ENCODE measurements around the gene MDM2. TPM values are rescaled to one million over a fixed set of nuclear protein-coding genes. Genes with fewer than 3 reads are reported as not detected.

The MDM2 gene
- total and polyA plus RNA-seq, 2 donors (not counting 3 experiments of a cell fraction or from before 2014, with no cell fraction given), result 16.7 to 270 TPM

GRCh38 chr12:68855771-68856170 lies 47.8 kb downstream of the MDM2 start:
- ChIA-PET POLR2A (no interaction called here), CTCF (no interaction called here)
- Histone ChIP-seq H3K9ac (replicated peaks; ENCODE audit: extremely low read depth, insufficient read depth, low read length) (no peak overlapping the region), H3K9me3 (replicated peaks; ENCODE audit: control insufficient read depth, insufficient read depth, low read length) (no peaks in the 10 kb centered on the region), H3K27ac (ENCODE audit: insufficient read depth, low read depth, low read length) (no peak overlapping the region), H3K36me3 (ENCODE audit: control insufficient read depth in 2 of 2, extremely low read depth in 1 of 2, insufficient read depth in 2 of 2, low read length in 2 of 2) (no peaks in the 10 kb centered on the region), H3K79me2 (ENCODE audit: control insufficient read depth, insufficient read depth, low read length) (no peaks in the 10 kb centered on the region), H3K9me1 (replicated peaks; ENCODE audit: control insufficient read depth, extremely low read depth, insufficient read depth, low read length) (no peaks in the 10 kb centered on the region), H3K27me3 (ENCODE audit: control insufficient read depth in 2 of 2, insufficient read depth in 2 of 2, low read length in 2 of 2) (peaks cover 4 to 12% of the 10 kb centered on the region in 2 experiments), H2AFZ (ENCODE audit: low read depth, low read length) (no peak overlapping the region), H3K4me3 (replicated peaks in 1 of 3; ENCODE audit: insufficient read depth in 1 of 3, low read depth in 1 of 3, low read length in 3 of 3) (no peak overlapping the region), H4K20me1 (replicated peaks; ENCODE audit: control insufficient read depth, extremely low read depth, insufficient read depth, low read length) (no peaks in the 10 kb centered on the region), H3K4me2 (ENCODE audit: insufficient read depth, low read length) (no peak overlapping the region), H3K4me1 (ENCODE audit: control insufficient read depth, extremely low read depth, insufficient read depth, low read length) (no peaks in the 10 kb centered on the region)
- BruUV-seq (replicated peaks), result no TSS peak
- intact Hi-C loops (cut with micrococcal nuclease) (no loop called here), dilution Hi-C loops (cut with MboI; ENCODE audit: extremely low pct_ligation_motif_present, low sequenced_read_pairs) (no loop called here)
- DNase-seq (ENCODE audit: low read depth, low spot score) (no peak), FAIRE-seq (no peak)
- TF ChIP-seq MYC (IDR thresholded peaks at IDR 0.05; ENCODE audit: low read depth, low read length) (no peak), JUN (IDR thresholded peaks at IDR 0.05; ENCODE audit: borderline replicate concordance, insufficient read depth, insufficient read length, low read depth) (no peak), EZH2 (IDR thresholded peaks at IDR 0.05; ENCODE audit: borderline replicate concordance, low read depth, low read length, severe bottlenecking) (no peak), POLR2A (IDR thresholded peaks at IDR 0.05; ENCODE audit: low read depth, low read length) (no peak), POLR2AphosphoS5 (IDR thresholded peaks at IDR 0.05; ENCODE audit: insufficient read depth, low read depth, low read length) (no peak)

DNA sequence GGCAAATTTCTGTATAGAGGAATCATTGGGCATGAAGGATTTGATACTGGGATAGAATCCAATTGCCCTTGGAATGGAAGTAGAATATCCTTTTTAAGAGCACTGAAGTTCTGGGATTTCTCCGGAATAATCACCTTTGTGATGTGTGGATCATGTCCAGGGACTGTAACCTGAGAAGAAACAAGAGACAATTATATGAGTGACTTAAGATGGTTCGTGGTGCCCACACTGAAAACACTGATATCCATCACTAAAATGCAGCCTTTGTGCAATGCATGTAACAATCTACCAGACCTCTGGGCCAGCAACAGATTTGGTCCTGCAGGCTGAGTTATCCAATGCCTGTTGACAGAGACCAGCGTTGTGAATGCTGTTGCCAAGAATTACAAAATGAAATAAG lies 48.5 kb downstream of the MDM2 start:
- no TSS peak for BruUV-seq (replicated peaks)
- CTCF ChIA-PET, result no interaction called here
- dilution Hi-C loops (cut with MboI; ENCODE audit: extremely low pct_ligation_motif_present, low sequenced_read_pairs), result no loop called here

More for the DNA sequence above, 48.5 kb downstream of the MDM2 start:
- DNase-seq (ENCODE audit: low read depth, low spot score), result no peak
- no peak for FAIRE-seq
- Histone ChIP-seq H3K36me3 (ENCODE audit: control insufficient read depth in 2 of 2, extremely low read depth in 1 of 2, insufficient read depth in 2 of 2, low read length in 2 of 2) (no peaks in the 10 kb centered on the region), H3K27me3 (ENCODE audit: control insufficient read depth in 2 of 2, insufficient read depth in 2 of 2, low read length in 2 of 2) (peaks cover 4 to 12% of the 10 kb centered on the region in 2 experiments), H3K9me1 (replicated peaks; ENCODE audit: control insufficient read depth, extremely low read depth, insufficient read depth, low read length) (no peaks in the 10 kb centered on the region), H3K9ac (replicated peaks; ENCODE audit: extremely low read depth, insufficient read depth, low read length) (no peak overlapping the region), H3K4me2 (ENCODE audit: insufficient read depth, low read length) (no peak overlapping the region), H3K4me1 (ENCODE audit: control insufficient read depth, extremely low read depth, insufficient read depth, low read length) (no peaks in the 10 kb centered on the region), H2AFZ (ENCODE audit: low read depth, low read length) (no peak overlapping the region), H3K9me3 (replicated peaks; ENCODE audit: control insufficient read depth, insufficient read depth, low read length) (no peaks in the 10 kb centered on the region), H3K27ac (ENCODE audit: insufficient read depth, low read depth, low read length) (no peak overlapping the region), H3K4me3 (replicated peaks in 1 of 3; ENCODE audit: insufficient read depth in 1 of 3, low read depth in 1 of 3, low read length in 3 of 3) (no peak overlapping the region), H4K20me1 (replicated peaks; ENCODE audit: control insufficient read depth, extremely low read depth, insufficient read depth, low read length) (no peaks in the 10 kb centered on the region), H3K79me2 (ENCODE audit: control insufficient read depth, insufficient read depth, low read length) (no peaks in the 10 kb centered on the region)
- intact Hi-C loops (cut with micrococcal nuclease), result no loop called here
- POLR2A ChIA-PET, result no interaction called here
- TF ChIP-seq GATA2 (IDR thresholded peaks at IDR 0.05; ENCODE audit: insufficient read depth, insufficient read length, low read depth, low read length) (no peak), MYC (IDR thresholded peaks at IDR 0.05; ENCODE audit: low read depth, low read length) (no peak), FOS (IDR thresholded peaks at IDR 0.05; ENCODE audit: borderline replicate concordance, insufficient read depth, low read length) (no peak), EZH2 (IDR thresholded peaks at IDR 0.05; ENCODE audit: borderline replicate concordance, low read depth, low read length, severe bottlenecking) (no peak), JUN (IDR thresholded peaks at IDR 0.05; ENCODE audit: borderline replicate concordance, insufficient read depth, insufficient read length, low read depth) (no peak), POLR2A (IDR thresholded peaks at IDR 0.05; ENCODE audit: low read depth, low read length) (no peak), POLR2AphosphoS5 (IDR thresholded peaks at IDR 0.05; ENCODE audit: insufficient read depth, low read depth, low read length) (no peak), CTCF (IDR thresholded peaks at IDR 0.05; ENCODE audit: extremely low read depth in 1 of 2, insufficient read depth in 1 of 2, low read depth in 1 of 2, low read length in 2 of 2) (no peak)
- TF ChIP-seq, protein P1, sequence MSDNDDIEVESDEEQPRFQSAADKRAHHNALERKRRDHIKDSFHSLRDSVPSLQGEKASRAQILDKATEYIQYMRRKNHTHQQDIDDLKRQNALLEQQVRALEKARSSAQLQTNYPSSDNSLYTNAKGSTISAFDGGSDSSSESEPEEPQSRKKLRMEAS (IDR thresholded peaks at IDR 0.05; ENCODE audit: insufficient read depth, insufficient read length), result no peak
